CD4-positive, alpha-beta T cell (primary cell): ENCODE measurements around the gene CNNM3. TPM values are rescaled to one million over a fixed set of nuclear protein-coding genes. Genes with fewer than 3 reads are reported as not detected.

Experiments
- ATAC-seq: fragments of 200-7000 bp; cut with Tn5 transposase; one replicate; pipeline ENCODE4 v1.10.0; 2022; ENCODE audit warnings: mild to moderate bottlenecking; ENCODE audit not compliant: poor library complexity
- CTCF ChIA-PET: fragments of 350-600 bp; sonication (Branson Sonifier 250); formaldehyde crosslinking; loops from one replicate; lab custom pipeline; 2021; ENCODE audit warnings: antibody characterized with exemption, inconsistent platforms; lab: Charles Lee
- POLR2A ChIA-PET: fragments of 350-600 bp; sonication (Branson Sonifier 250); formaldehyde crosslinking; loops from one replicate; lab custom pipeline; 2021; ENCODE audit warnings: antibody characterized with exemption, inconsistent platforms; lab: Charles Lee
- DNase-seq, 14 experiments: peaks; one replicate each; pipeline ENCODE4 v3.0.0-alpha.2; 2013 to 2020; ENCODE audit warnings: mixed read lengths in 2 of 14
- H3K27ac ChIP-seq, 2 donors: one replicate each; pipeline versions ENCODE4 v1.5.1 to v1.7.0; 2013; ENCODE audit warnings: low read length in 2 of 2, low read depth in 1 of 2, mild to moderate bottlenecking in 1 of 2
- H3K27me3 ChIP-seq, 2 experiments: 1 replicate in 1 of 2; 2 replicates in 1 of 2; pipeline versions ENCODE4 v1.6.1 to v1.7.0; 2013; ENCODE audit warnings: low read length in 2 of 2, control low read depth in 1 of 2, mild to moderate bottlenecking in 1 of 2, moderate library complexity in 1 of 2; ENCODE audit not compliant: insufficient read depth in 2 of 2, control insufficient read depth in 1 of 2
- H3K36me3 ChIP-seq: one replicate; pipeline ENCODE4 v1.6.1; 2013; ENCODE audit warnings: low read length, control low read depth; ENCODE audit not compliant: insufficient read depth
- H3K4me1 ChIP-seq: one replicate; pipeline ENCODE4 v1.6.1; 2013; ENCODE audit warnings: low read length, control low read depth; ENCODE audit not compliant: insufficient read depth
- H3K4me3 ChIP-seq: one replicate; pipeline ENCODE4 v1.5.1; 2013; ENCODE audit warnings: mild to moderate bottlenecking, low read length, moderate library complexity
- H3K9me3 ChIP-seq, 2 experiments: 1 replicate in 1 of 2; 2 replicates in 1 of 2; pipeline versions ENCODE4 v1.6.1 to v1.7.0; 2013; ENCODE audit warnings: low read length in 2 of 2, mild to moderate bottlenecking in 2 of 2, control low read depth in 1 of 2, moderate library complexity in 1 of 2; ENCODE audit not compliant: control insufficient read depth in 1 of 2, insufficient read depth in 1 of 2
- H3K27ac Mint-ChIP-seq: one replicate; pipeline ENCODE4 v1.8.0; 2020; ENCODE audit warnings: mixed read lengths
- H3K27me3 Mint-ChIP-seq: one replicate; pipeline ENCODE4 v1.8.0; 2021; ENCODE audit warnings: mixed read lengths
- H3K36me3 Mint-ChIP-seq: one replicate; pipeline ENCODE4 v1.8.0; 2021; ENCODE audit warnings: low read depth, mixed read lengths
- H3K4me1 Mint-ChIP-seq: one replicate; pipeline ENCODE4 v1.8.0; 2021; ENCODE audit warnings: low read depth, mixed read lengths
- H3K4me3 Mint-ChIP-seq: one replicate; pipeline ENCODE4 v1.8.0; 2020; ENCODE audit warnings: mild to moderate bottlenecking, mixed read lengths
- H3K9me3 Mint-ChIP-seq: one replicate; pipeline ENCODE4 v1.8.0; 2020; ENCODE audit warnings: mixed read lengths
- CTCF ChIP-seq: fragments of 200-600 bp; IDR thresholded peaks from one replicate; pipeline ENCODE4 v1.8.0; 2022; ENCODE audit warnings: antibody characterized with exemption, mild to moderate bottlenecking
- intact Hi-C, 2 experiments: fragments of 100-400 bp; cut with DNase I in 1 of 2; cut with micrococcal nuclease in 1 of 2; formaldehyde crosslinking; loops; one replicate each; pipeline versions ENCODE4 v1.15.1 to v1.9.0; 2023 to 2025; cut with DNase I, micrococcal nuclease
- total RNA-seq, 174 experiments: library from RNA in 2 of 174; stranded (reverse) in 2 of 174; gene quantifications; one replicate each; pipeline ENCODE4 v1.2.3 and lab custom pipeline; 2021 to 2026

CNNM3 gene
- total RNA-seq, 2 experiments from 2014 or later = 48.7 to 53.5 TPM

- peak overlapping the region; percentile 54 for H3K27ac Mint-ChIP-seq
- H3K9me3 Mint-ChIP-seq = no peaks in the 10 kb centered on the region
- Histone ChIP-seq H3K9me3 (no peaks in the 10 kb centered on the region), H3K4me3 (no peak overlapping the region), H3K27me3 (no peaks in the 10 kb centered on the region), H3K4me1 (no peaks in the 10 kb centered on the region), H3K27ac (peak overlapping the region in 1 of 2 donors; percentile 21), H3K36me3 (peaks cover 89% of the 10 kb centered on the region)
- ATAC-seq (no peak), DNase-seq (no peak)
- no peak for TF ChIP-seq CTCF
- no peak overlapping the region for H3K4me3 Mint-ChIP-seq
- no peaks in the 10 kb centered on the region for H3K4me1 Mint-ChIP-seq
- intact Hi-C loops = no loop called here
- POLR2A ChIA-PET = no interaction called here
- peaks cover 86% of the 10 kb centered on the region for H3K36me3 Mint-ChIP-seq
- H3K27me3 Mint-ChIP-seq = no peaks in the 10 kb centered on the region
- CTCF ChIA-PET = no interaction called here
Measured at GRCh38 chr2:96830044-96830562, 14.0 kb downstream of the CNNM3 start.

- Mint-ChIP-seq H3K4me3 (no peak overlapping the region), H3K9me3 (no peaks in the 10 kb centered on the region), H3K4me1 (no peaks in the 10 kb centered on the region), H3K27me3 (no peaks in the 10 kb centered on the region), H3K27ac (no peak overlapping the region), H3K36me3 (peaks cover 81% of the 10 kb centered on the region)
- Histone ChIP-seq H3K4me3 (no peak overlapping the region), H3K27ac (no peak overlapping the region), H3K4me1 (no peaks in the 10 kb centered on the region), H3K27me3 (no peaks in the 10 kb centered on the region), H3K36me3 (peaks cover 73% of the 10 kb centered on the region), H3K9me3 (no peaks in the 10 kb centered on the region)
- POLR2A ChIA-PET = no interaction called here
- CTCF ChIA-PET = no interaction called here
- intact Hi-C loops = no loop called here
- DNase-seq (no peak), ATAC-seq (no peak)
- TF ChIP-seq CTCF = no peak
Measured at GRCh38 chr2:96831679-96832078, 15.6 kb downstream of the CNNM3 start.

GRCh38 chr2:96832408-96832753 is 16.3 kb downstream of the CNNM3 start:
- ChIA-PET CTCF (interaction anchor here (0.6 kb wide), 1 partner anchor 26 kb away, joined by 7 read pairs; no protein-coding TSS in a partner anchor), POLR2A (no interaction called here)
- TF ChIP-seq CTCF = no peak
- DNase-seq = no peak
- intact Hi-C loops = no loop called here
- H3K36me3 ChIP-seq = peaks cover 69% of the 10 kb centered on the region
- no peak for ATAC-seq
- Mint-ChIP-seq H3K4me1 (no peaks in the 10 kb centered on the region), H3K4me3 (no peak overlapping the region), H3K36me3 (peaks cover 86% of the 10 kb centered on the region), H3K27me3 (no peaks in the 10 kb centered on the region), H3K27ac (no peak overlapping the region), H3K9me3 (no peaks in the 10 kb centered on the region)
- no peaks in the 10 kb centered on the region for H3K27me3 ChIP-seq
- no peaks in the 10 kb centered on the region for H3K4me1 ChIP-seq
- H3K4me3 ChIP-seq = no peak overlapping the region
- H3K27ac ChIP-seq = no peak overlapping the region
- no peaks in the 10 kb centered on the region for H3K9me3 ChIP-seq
